Upper lobe of left lung (tissue), 6 donors: ENCODE measurements around the gene MAPK11. TPM values are rescaled to one million over a fixed set of nuclear protein-coding genes. Genes with fewer than 3 reads are reported as not detected.

Experiments
- ATAC-seq, 2 donors: fragments of 200-7000 bp; cut with Tn5 transposase; one replicate each; pipeline ENCODE4 v1.9.1; 2022; ENCODE audit warnings: mild to moderate bottlenecking in 2 of 2, moderate library complexity in 2 of 2; ENCODE audit not compliant: low FRiP score in 2 of 2
- DNase-seq, 2 donors: peaks; one replicate each; pipeline ENCODE4 v3.0.0-alpha.2; 2019 to 2020
- H3K27ac ChIP-seq, 4 donors: fragments of 200-600 bp; sonication (generic); one replicate each; pipeline ENCODE4 v1.5.1; 2016 to 2019
- H3K27me3 ChIP-seq, 4 donors: fragments of 200-600 bp; sonication (generic); one replicate each; pipeline ENCODE4 v1.5.1; 2017 to 2019
- H3K36me3 ChIP-seq, 4 donors: fragments of 200-600 bp; sonication (generic); one replicate each; pipeline ENCODE4 v1.5.1; 2016 to 2019
- H3K4me1 ChIP-seq, 4 donors: fragments of 200-600 bp; sonication (generic); one replicate each; pipeline ENCODE4 v1.5.1; 2018 to 2019
- H3K4me3 ChIP-seq, 4 donors: fragments of 200-600 bp; sonication (generic); one replicate each; pipeline ENCODE4 v1.5.1; 2017 to 2019; ENCODE audit warnings: mild to moderate bottlenecking in 2 of 4, moderate library complexity in 1 of 4
- H3K9me3 ChIP-seq, 4 donors: fragments of 200-600 bp; sonication (generic); one replicate each; pipeline ENCODE4 v1.5.1; 2018 to 2019
- EP300 ChIP-seq, 4 donors: sonication (generic); formaldehyde crosslinking; IDR thresholded peaks; one replicate each; pipeline ENCODE4 v1.5.1; 2017; ENCODE audit warnings: antibody characterized with exemption in 4 of 4, control low read depth in 2 of 4
- POLR2A ChIP-seq, 4 donors: fragments of 450-650 bp; IDR thresholded peaks; one replicate each; pipeline ENCODE4 v1.5.1; 2016 to 2017; ENCODE audit warnings: antibody characterized with exemption in 4 of 4, mild to moderate bottlenecking in 2 of 4
- POLR2AphosphoS5 ChIP-seq, 2 donors: sonication (generic); formaldehyde crosslinking; IDR thresholded peaks; one replicate each; pipeline ENCODE4 v1.5.1; 2017; ENCODE audit warnings: antibody characterized with exemption in 2 of 2
- WGBS, 2 donors: methylation state at CpG; one replicate each; pipeline ENCODE4 v1.1.5; 2017 to 2018; 5-methylcytosine and 5-hydroxymethylcytosine counted together
- total RNA-seq, 6 donors: library from RNA; depleted of rRNA in 4 of 6; stranded (reverse); fragments of >200 nt in 4 of 6; gene quantifications; one replicate each; pipeline versions ENCODE4 v1.1.0 to v1.2.1, GENCODE V29; 2016 to 2021
- TF ChIP-seq, protein P1 (sequence below), 6 experiments: fragments of 450-650 bp in 4 of 6; fragments of 200-600 bp in 2 of 6; sonication (generic) in 2 of 6; IDR thresholded peaks; one replicate each; pipeline ENCODE4 v1.5.1; 2016 to 2019; ENCODE audit warnings: antibody characterized with exemption in 6 of 6
- donor health status: DM: no; HTN: no; CAD: no; lungs with moderate emphysema.
- donor health status: DM: no; HTN: yes; CAD: no; lungs with severe emphysema.

The MAPK11 gene
- total RNA-seq, 6 donors from 2014 or later, result 3.1 to 27.3 (median 8.6) TPM

DNA sequence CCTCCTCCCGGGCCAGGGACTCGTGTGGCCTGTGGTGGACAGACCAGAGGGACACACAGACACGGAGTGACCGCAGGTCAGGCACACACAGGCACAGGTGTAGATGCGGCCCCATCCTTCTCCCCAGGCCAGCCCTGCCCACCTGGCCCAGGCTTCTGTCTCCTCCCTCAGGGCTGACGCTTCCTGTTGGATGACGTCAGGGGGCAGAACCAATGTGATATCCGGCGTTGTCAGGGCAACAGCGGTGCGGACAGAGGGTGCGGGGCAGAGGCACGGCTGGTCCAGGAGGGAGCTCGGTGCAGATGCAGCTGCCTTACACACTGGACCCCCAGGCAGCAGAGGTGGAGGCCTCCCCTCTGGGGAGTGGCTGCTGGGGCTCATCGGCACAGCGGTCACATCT lies 22.4 kb downstream of the MAPK11 start:
- 57 to 64% methylated on average over 7 to 14 of the region's 16 CpGs for WGBS, 2 donors
- TF ChIP-seq, protein P1, sequence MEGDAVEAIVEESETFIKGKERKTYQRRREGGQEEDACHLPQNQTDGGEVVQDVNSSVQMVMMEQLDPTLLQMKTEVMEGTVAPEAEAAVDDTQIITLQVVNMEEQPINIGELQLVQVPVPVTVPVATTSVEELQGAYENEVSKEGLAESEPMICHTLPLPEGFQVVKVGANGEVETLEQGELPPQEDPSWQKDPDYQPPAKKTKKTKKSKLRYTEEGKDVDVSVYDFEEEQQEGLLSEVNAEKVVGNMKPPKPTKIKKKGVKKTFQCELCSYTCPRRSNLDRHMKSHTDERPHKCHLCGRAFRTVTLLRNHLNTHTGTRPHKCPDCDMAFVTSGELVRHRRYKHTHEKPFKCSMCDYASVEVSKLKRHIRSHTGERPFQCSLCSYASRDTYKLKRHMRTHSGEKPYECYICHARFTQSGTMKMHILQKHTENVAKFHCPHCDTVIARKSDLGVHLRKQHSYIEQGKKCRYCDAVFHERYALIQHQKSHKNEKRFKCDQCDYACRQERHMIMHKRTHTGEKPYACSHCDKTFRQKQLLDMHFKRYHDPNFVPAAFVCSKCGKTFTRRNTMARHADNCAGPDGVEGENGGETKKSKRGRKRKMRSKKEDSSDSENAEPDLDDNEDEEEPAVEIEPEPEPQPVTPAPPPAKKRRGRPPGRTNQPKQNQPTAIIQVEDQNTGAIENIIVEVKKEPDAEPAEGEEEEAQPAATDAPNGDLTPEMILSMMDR (IDR thresholded peaks at IDR 0.05), result no peak
- no peak for TF ChIP-seq POLR2A (IDR thresholded peaks at IDR 0.05)
- no peak for TF ChIP-seq EP300 (IDR thresholded peaks at IDR 0.05)
- no peak for TF ChIP-seq POLR2AphosphoS5 (IDR thresholded peaks at IDR 0.05)
- ATAC-seq, result no peak

DNA sequence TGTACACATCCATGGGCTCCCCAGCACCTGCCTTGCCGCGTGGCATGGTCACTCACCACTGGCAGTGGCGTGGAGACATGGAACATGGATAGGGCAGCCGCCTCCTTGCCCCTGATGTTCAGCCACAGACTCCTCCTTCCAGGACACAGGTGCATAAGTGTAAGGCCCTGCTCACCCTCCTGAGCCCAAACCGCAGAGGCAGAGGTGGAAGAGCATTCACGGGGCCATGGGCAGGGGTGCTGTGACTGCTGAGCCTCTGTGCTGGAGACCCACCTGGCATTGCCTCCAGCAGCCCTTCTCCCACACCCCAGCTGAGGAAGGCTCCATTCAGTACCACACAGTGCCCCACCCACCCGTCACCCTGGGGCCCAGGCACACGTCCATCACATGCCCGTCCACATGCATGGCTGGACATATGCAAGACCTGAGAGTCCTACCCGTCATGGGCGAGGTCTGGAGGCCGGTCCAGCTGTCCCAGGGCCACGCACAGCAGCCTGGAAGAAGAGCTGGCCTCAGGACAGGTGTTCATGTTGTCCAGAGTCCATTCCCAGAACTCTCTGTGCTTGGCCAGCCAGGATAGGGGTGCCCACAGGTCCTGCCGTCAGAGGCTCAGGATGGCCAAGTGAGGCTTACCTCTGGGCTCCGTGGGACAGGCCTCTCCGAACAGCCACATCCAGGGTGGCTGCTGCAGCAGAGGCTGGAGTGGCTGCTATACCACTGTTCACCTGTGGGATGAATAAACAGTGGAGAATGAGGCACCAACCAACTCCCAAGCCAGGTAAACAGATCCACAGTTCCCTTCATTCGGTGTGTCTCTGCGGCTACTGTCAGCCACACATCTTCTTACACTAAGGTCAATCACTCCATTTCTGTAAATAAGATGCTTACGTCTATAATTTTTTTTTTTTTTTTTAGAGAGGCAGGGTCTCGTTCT lies 23.7 kb downstream of the MAPK11 start:
- DNase-seq, result peak in 1 of 2 donors; percentile 62
- Histone ChIP-seq H3K27ac (no peak overlapping the region), H3K27me3 (no peaks in the 10 kb centered on the region), H3K9me3 (no peaks in the 10 kb centered on the region), H3K4me1 (peaks cover 48 to 84% (median 59%) of the 10 kb centered on the region in 4 donors), H3K4me3 (peak overlapping the region in 1 of 4 donors; percentile 84), H3K36me3 (peaks cover 3 to 30% (median 21%) of the 10 kb centered on the region in 4 donors)
- TF ChIP-seq, protein P1 (IDR thresholded peaks at IDR 0.05), result no peak
- no peak for TF ChIP-seq EP300 (IDR thresholded peaks at IDR 0.05)
- no peak for TF ChIP-seq POLR2A (IDR thresholded peaks at IDR 0.05)
- TF ChIP-seq POLR2AphosphoS5 (IDR thresholded peaks at IDR 0.05), result no peak
- 87 to 93% methylated on average over 6 to 16 of the region's 20 CpGs for WGBS, 2 donors
- ATAC-seq, result no peak

More for the DNA sequence above, 22.4 kb downstream of the MAPK11 start:
- DNase-seq, result peak in 1 of 2 donors; percentile 76
- no peak overlapping the region for H3K27ac ChIP-seq
- H3K4me1 ChIP-seq, result peaks cover 43 to 80% (median 51%) of the 10 kb centered on the region in 4 donors
- no peak overlapping the region for H3K4me3 ChIP-seq
- H3K9me3 ChIP-seq, result no peaks in the 10 kb centered on the region
- H3K27me3 ChIP-seq, result no peaks in the 10 kb centered on the region
- H3K36me3 ChIP-seq, result peaks cover 3 to 30% (median 21%) of the 10 kb centered on the region in 4 donors

DNA sequence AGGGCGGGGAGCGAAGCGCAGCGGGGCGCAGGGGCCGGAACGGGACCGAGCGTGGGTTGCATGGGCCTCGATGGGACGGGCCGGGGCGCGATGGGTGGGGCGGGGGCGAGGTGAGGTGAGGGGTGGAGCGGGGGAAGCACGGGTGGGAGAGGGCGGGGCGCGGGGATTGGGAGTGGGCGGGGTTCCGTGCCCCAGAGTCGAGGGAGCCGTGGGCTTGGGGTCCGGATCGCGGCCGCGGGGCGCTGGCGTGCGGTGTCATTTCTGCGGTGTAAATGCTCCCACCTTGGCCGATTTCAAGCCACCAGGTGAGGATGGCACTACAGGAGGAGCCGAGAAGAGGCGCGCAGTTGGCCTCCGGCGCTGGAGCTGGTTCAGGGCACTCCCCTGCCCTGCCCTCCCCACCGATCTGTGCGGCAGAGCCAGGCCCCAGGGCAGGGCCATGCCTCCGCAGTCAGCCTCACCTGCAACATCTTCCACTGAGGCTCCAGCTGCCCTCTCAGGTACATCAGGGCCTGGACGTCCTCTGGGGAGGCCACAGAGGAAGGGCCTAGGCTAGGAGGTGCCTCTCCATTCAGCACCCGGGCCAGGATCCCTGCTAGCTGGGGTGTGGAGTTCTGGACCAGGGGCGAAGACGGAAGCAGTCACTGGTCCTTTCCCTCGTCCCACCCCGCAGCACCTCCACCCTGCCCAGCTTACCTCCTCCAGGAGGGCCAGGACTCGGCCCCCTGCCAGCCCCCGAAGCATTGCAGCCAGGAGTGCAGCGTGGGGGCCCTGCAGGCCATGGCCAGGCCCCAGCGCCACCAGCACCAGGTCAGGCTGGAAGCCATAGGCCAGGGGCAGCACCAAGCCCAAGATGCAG lies 24.7 kb downstream of the MAPK11 start:
- TF ChIP-seq POLR2AphosphoS5 (IDR thresholded peaks at IDR 0.05) (no peak), POLR2A (IDR thresholded peaks at IDR 0.05) (no peak), EP300 (IDR thresholded peaks at IDR 0.05) (no peak)
- TF ChIP-seq, protein P1 (IDR thresholded peaks at IDR 0.05), result no peak
- Histone ChIP-seq H3K9me3 (no peaks in the 10 kb centered on the region), H3K27ac (peak overlapping the region; percentile 91 to 97 (median 95)), H3K27me3 (no peaks in the 10 kb centered on the region), H3K36me3 (peaks cover 3 to 32% (median 21%) of the 10 kb centered on the region in 4 donors), H3K4me1 (peaks cover 51 to 84% (median 60%) of the 10 kb centered on the region in 4 donors), H3K4me3 (peak overlapping the region; percentile 84 to 99 (median 94))
- WGBS, 2 donors, result 15 to 21% methylated on average over 13 to 42 of the region's 53 CpGs
- ATAC-seq (peak; percentile 2 to 50), DNase-seq (peak in 1 of 2 donors; percentile 77)

- H3K36me3 ChIP-seq, result peaks cover 3 to 39% (median 26%) of the 10 kb centered on the region in 4 donors
- ATAC-seq (peak; percentile 92 to 97), DNase-seq (peak; percentile 96 to 99)
- peaks cover 43 to 77% (median 52%) of the 10 kb centered on the region in 4 donors for H3K4me1 ChIP-seq
- H3K27ac ChIP-seq, result peak within 1 kb of the TSS; percentile 91 to 97 (median 95)
- no peaks in the 10 kb centered on the region for H3K9me3 ChIP-seq
- WGBS, 2 donors, result 0% methylated on average over 6 to 74 of the region's 76 CpGs
- no peaks in the 10 kb centered on the region for H3K27me3 ChIP-seq
- peak within 1 kb of the TSS; percentile 84 to 99 (median 94) for H3K4me3 ChIP-seq
- TF ChIP-seq POLR2A (IDR thresholded peaks at IDR 0.05), result peak in 3 of 4 donors; percentile 66 to 91 (median 82)
- peak; percentile 96 to 98 for TF ChIP-seq POLR2AphosphoS5 (IDR thresholded peaks at IDR 0.05)
- TF ChIP-seq, protein P1 (IDR thresholded peaks at IDR 0.05), result peak in 4 of 6 experiments; percentile 45 to 68 (median 50)
- TF ChIP-seq EP300 (IDR thresholded peaks at IDR 0.05), result peak in 1 of 4 donors; percentile 81
Measured at GRCh38 chr22:50244420-50245213, 25.6 kb downstream of the MAPK11 start, which contains the start of gene TUBGCP6. Gene TUBGCP6 (minus strand): TSS chr22:50245023. CDS start chr22:50244459, 564 bp downstream.
